Peyer's patch (tissue), 4 donors: Measurements from ENCODE around the gene GRID2IP. TPM values are rescaled to one million over a fixed set of nuclear protein-coding genes. Genes with fewer than 3 reads are reported as not detected.
A peak's percentile ranks its signal among the peaks of the same experiment; 100 is the strongest.
"Not testable (repeated sequence)": the region's sequence is repeated elsewhere in the genome, so short reads cannot be mapped to it uniquely, and the experiment has no call there.

ENCODE experiments used
- DNase-seq, 3 donors: peaks; one replicate each; pipeline ENCODE4 v3.0.0-alpha.2; 2017 to 2019
- H3K27ac ChIP-seq, 4 donors: fragments of 200-600 bp; sonication (generic); one replicate each; pipeline ENCODE4 v1.5.1; 2016 to 2019
- H3K27me3 ChIP-seq, 2 donors: fragments of 200-600 bp; sonication (generic); one replicate each; pipeline ENCODE4 v1.5.1; 2019
- H3K36me3 ChIP-seq, 3 donors: fragments of 200-600 bp; sonication (generic); one replicate each; pipeline ENCODE4 v1.5.1; 2016 to 2019
- H3K4me1 ChIP-seq, 4 donors: fragments of 200-600 bp; sonication (generic); one replicate each; pipeline ENCODE4 v1.5.1; 2016 to 2019
- H3K4me3 ChIP-seq, 4 donors: fragments of 200-600 bp; sonication (generic); 1 replicate in 3 of 4; 2 replicates in 1 of 4; pipeline ENCODE4 v1.5.1; 2016 to 2019; ENCODE audit warnings: mild to moderate bottlenecking in 1 of 4
- H3K9me3 ChIP-seq, 4 donors: fragments of 200-600 bp; sonication (generic); one replicate each; pipeline ENCODE4 v1.5.1; 2016 to 2019; ENCODE audit warnings: mild to moderate bottlenecking in 1 of 4
- CTCF ChIP-seq, 6 experiments: fragments of 450-650 bp in 4 of 6; fragments of 200-600 bp in 2 of 6; sonication (generic) in 1 of 6; IDR thresholded peaks; one replicate each; pipeline ENCODE4 v1.5.1; 2017 to 2019; ENCODE audit warnings: antibody characterized with exemption in 6 of 6, mild to moderate bottlenecking in 3 of 6, moderate library complexity in 1 of 6
- POLR2A ChIP-seq, 2 donors: fragments of 450-650 bp; IDR thresholded peaks; one replicate each; pipeline ENCODE4 v1.5.1; 2017; ENCODE audit warnings: antibody characterized with exemption in 2 of 2, mild to moderate bottlenecking in 2 of 2, moderate library complexity in 2 of 2
- total RNA-seq, 4 donors: library from RNA; depleted of rRNA; stranded (reverse); fragments of >200 nt; gene quantifications; one replicate each; pipeline ENCODE4 v1.1.0, GENCODE V29; 2016

Gene GRID2IP
- total RNA-seq, 4 donors from 2014 or later: 0.40 to 0.95 (median 0.88) TPM; not detected in 1

DNA sequence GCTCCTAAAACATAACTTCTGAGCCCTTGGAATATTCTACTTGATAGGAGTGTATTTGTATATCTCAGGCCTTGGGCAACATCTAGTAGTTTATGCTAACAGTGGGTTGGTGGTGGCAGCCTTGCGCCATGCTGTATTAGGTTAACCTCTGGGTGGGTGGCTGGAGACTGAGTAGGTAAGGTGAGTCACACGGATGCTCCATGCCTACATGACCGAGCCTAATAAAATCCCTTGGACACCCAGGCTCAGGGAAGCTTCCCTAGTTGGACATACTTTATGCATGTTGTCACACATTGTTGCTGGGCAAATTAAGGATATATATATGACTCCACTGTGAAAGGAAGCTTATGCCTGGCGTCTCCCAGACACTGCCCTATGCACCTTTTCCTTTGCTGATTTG is 97.5 kb downstream of the GRID2IP start:
- Histone ChIP-seq H3K9me3 (no peaks in the 10 kb centered on the region), H3K4me3 (no peak overlapping the region), H3K4me1 (no peaks in the 10 kb centered on the region), H3K36me3 (no peaks in the 10 kb centered on the region), H3K27me3 (no peaks in the 10 kb centered on the region), H3K27ac (no peak overlapping the region)
- no peak for DNase-seq
- no peak for TF ChIP-seq CTCF (IDR thresholded peaks at IDR 0.05)
- no peak for TF ChIP-seq POLR2A (IDR thresholded peaks at IDR 0.05)

DNA sequence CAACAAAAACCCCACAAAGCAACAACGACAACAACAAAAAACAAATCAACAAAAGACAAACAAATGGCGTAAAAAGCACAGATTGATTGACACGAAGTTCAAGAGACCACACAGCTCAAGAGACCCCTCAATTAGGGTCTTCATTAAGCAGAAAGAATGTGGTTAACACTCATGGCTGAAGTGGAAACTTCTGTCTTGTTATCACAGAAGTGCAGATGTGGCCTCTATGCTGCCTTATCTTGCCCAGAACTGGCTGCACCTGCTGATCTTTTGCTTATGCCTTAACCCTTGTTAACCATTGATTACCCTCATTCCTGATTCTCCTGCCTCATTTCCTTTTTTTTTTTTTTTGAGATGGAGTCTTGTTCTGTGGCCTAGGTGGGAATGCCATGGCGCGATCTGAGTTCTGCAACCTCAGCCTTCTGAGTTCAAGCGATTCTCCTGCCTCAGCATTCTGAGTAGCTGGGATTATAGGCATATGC is 100.0 kb downstream of the GRID2IP start:
- TF ChIP-seq CTCF (IDR thresholded peaks at IDR 0.05): no peak
- TF ChIP-seq POLR2A (IDR thresholded peaks at IDR 0.05): no peak
- no peak for DNase-seq
- H3K27ac ChIP-seq: no peak overlapping the region

DNA sequence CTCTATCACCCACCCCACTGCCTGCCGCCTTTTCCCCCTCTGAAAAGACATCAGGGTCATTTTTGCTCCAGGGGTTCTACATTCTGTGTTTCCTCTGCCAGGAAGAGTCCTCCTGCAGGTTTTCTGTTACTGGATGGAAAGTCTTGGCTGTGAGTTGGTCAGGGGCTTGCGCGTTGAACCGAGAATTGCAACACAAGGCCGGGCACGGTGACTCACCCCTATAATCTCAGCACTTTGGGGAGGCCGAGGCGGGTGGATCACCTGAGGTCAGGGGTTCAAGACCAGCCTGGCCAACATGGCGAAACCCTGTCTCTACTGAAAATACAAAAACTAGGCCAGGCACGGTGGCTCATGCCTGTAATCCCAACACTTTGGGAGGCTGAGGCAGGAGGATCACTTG is 100.7 kb downstream of the GRID2IP start:
- not testable (repeated sequence) for H3K9me3 ChIP-seq, H3K4me1 ChIP-seq, DNase-seq

More for the DNA sequence above, 100.0 kb downstream of the GRID2IP start:
- Histone ChIP-seq H3K9me3 (no peaks in the 10 kb centered on the region), H3K4me3 (no peak overlapping the region), H3K27me3 (no peaks in the 10 kb centered on the region), H3K36me3 (no peaks in the 10 kb centered on the region), H3K4me1 (peaks cover 0 to 6% (median 0%) of the 10 kb centered on the region in 4 donors)

GRCh38 chr7:6449884-6450283 is 101.4 kb downstream of the GRID2IP start:
- not testable (repeated sequence) for H3K27ac ChIP-seq

More for the DNA sequence above, 100.7 kb downstream of the GRID2IP start:
- not testable (repeated sequence) for H3K27me3 ChIP-seq, H3K27ac ChIP-seq, H3K4me3 ChIP-seq, H3K36me3 ChIP-seq

GRCh38 chr7:6448943-6449543 is 102.2 kb downstream of the GRID2IP start:
- Histone ChIP-seq H3K9me3 (no peaks in the 10 kb centered on the region), H3K27ac (peak overlapping the region in 3 of 4 donors; percentile 77 to 94 (median 85)), H3K4me1 (peaks cover 0 to 6% (median 0%) of the 10 kb centered on the region in 4 donors), H3K4me3 (peak overlapping the region in 1 of 4 donors; percentile 80), H3K36me3 (peaks cover 0 to 16% (median 8%) of the 10 kb centered on the region in 3 donors), H3K27me3 (no peaks in the 10 kb centered on the region)
- TF ChIP-seq POLR2A (IDR thresholded peaks at IDR 0.05): no peak
- TF ChIP-seq CTCF (IDR thresholded peaks at IDR 0.05): peak in 2 of 6 experiments; percentile 27 to 31
- DNase-seq: peak in 2 of 3 donors; percentile 53

More at GRCh38 chr7:6449884-6450283, 101.4 kb downstream of the GRID2IP start:
- H3K4me1 ChIP-seq, H3K27me3 ChIP-seq, H3K4me3 ChIP-seq, H3K36me3 ChIP-seq, DNase-seq, H3K9me3 ChIP-seq: not testable (repeated sequence)

DNA sequence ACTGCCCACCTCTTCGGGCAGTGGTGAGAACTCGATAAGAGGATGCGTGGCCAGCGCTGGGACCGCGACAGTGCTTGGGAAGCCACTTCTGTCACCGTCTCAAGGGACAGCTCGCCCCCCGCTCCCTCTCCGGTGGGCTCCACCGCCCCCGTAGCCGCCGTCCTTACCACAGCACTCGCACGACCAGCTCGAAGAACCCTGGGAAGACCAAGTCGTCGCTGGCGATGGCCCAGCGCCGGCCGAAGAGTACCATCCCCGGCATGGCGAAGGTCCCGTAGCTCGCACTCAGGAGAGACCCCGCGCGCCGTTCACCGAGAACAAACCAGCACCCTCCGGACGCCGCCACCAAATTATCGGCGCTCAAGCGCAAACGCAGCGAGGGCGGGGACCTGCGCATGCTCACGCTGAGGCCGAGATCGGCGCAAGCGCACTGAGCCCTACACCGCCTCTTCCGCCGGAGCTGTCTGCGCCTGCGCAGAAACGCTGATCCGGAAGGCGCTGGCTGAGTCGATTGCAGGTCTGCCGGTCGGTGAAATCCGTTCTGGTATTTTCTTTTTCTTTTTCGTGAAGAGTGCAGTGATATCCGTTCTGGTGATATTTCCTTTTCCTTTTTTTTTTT is 103.6 kb downstream of the GRID2IP start, which contains the start of gene DAGLB:
DAGLB (minus strand) TSS at position 374 of the 619 bp plus-strand sequence; CDS start at position 262, 112 bp downstream.
- Histone ChIP-seq H3K4me3 (peak within 1 kb of the TSS; percentile 67 to 96 (median 78)), H3K27ac (peak within 1 kb of the TSS; percentile 77 to 94 (median 88)), H3K9me3 (no peaks in the 10 kb centered on the region), H3K36me3 (peaks cover 0 to 17% (median 8%) of the 10 kb centered on the region in 3 donors), H3K27me3 (no peaks in the 10 kb centered on the region), H3K4me1 (peaks cover 0 to 6% (median 0%) of the 10 kb centered on the region in 4 donors)
- TF ChIP-seq POLR2A (IDR thresholded peaks at IDR 0.05) (peak; percentile 67 to 92), CTCF (IDR thresholded peaks at IDR 0.05) (peak in 1 of 6 experiments; percentile 9)
- DNase-seq: peak; percentile 84 to 97 (median 96)

Other genes starting within 250 kb of the GRID2IP start
- 1 to 10 TPM; 2.5 to 7.5 (median 6.2) TPM for gene FAM220A, start 202.5 kb downstream of the GRID2IP start, total RNA-seq
- gene RAC1, start 176.9 kb downstream of the GRID2IP start, total RNA-seq: 100 to 1,000 TPM; 104 to 201 (median 186) TPM
- 10 to 100 TPM in 3 of 4 donors, 1 to 10 TPM in 1; 9.1 to 36.3 (median 24.3) TPM for gene DAGLB, start 103.5 kb downstream of the GRID2IP start, total RNA-seq
- 100 to 1,000 TPM in 2 of 4 donors, 10 to 100 TPM in 2; 47.9 to 156 (median 115) TPM for gene KDELR2, start 67.3 kb downstream of the GRID2IP start, total RNA-seq
- 10 to 100 TPM; 29.6 to 52.0 (median 44.8) TPM for gene ZDHHC4, start 26.0 kb upstream of the GRID2IP start, total RNA-seq
- 10 to 100 TPM; 34.0 to 95.7 (median 53.0) TPM for gene INTS15, start 38.6 kb upstream of the GRID2IP start, total RNA-seq
- gene ZNF853, start 64.1 kb upstream of the GRID2IP start, total RNA-seq: 1 to 10 TPM; 1.1 to 8.3 (median 2.5) TPM
- 10 to 100 TPM; 21.7 to 51.2 (median 39.2) TPM for gene ZNF316, start 85.9 kb upstream of the GRID2IP start, total RNA-seq
- gene ZNF12, start 155.5 kb upstream of the GRID2IP start, total RNA-seq: 10 to 100 TPM; 20.5 to 32.2 (median 24.9) TPM
- not detected for gene RSPH10B2, start 202.6 kb upstream of the GRID2IP start, total RNA-seq